ENCODE results near the gene KCNA5.
A peak's percentile ranks its signal among the peaks of the same experiment; 100 is the strongest.

DNA sequence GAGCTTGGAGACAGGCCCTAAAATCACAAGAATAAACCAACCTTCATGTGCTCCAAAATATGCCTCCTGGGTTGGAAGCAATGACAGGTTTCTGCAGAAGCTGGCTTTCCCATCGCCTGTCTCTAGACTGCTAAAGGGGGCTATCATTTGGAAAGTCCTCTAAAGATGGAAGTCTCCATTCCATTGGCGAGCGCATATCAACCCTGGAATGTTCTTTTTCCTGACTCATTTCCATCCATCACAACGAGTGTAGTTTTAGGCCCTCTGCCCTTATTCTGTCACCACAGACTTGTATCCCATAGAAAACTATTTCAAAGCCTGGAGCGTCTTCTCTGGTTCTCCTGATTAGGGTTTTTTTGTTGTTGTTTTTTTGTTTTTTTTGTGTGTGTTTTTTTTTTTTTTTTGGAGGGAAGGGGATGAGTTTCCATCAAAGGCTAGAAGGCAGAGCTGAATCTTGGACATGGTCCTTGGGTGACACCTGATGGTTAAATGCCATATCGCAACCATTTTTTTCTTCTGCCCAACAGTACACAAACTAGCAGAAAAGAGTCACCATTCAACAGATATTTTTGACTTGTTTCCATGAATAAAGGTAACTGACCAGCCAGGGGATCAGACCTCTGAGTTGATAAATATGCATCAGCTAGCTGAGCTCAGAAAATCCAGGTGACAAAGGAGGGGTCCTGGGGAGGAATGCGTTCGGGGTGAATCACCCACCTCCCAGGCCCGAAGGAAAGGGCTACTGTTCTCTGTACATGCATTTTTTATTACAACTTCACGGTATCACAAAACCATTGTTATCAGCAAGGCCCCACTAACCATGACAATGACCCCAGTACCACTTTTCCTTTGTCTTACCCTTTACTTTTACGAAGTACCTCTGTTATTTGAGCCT lies 40.5 kb downstream of the KCNA5 start:
- TF ChIP-seq, protein P1, sequence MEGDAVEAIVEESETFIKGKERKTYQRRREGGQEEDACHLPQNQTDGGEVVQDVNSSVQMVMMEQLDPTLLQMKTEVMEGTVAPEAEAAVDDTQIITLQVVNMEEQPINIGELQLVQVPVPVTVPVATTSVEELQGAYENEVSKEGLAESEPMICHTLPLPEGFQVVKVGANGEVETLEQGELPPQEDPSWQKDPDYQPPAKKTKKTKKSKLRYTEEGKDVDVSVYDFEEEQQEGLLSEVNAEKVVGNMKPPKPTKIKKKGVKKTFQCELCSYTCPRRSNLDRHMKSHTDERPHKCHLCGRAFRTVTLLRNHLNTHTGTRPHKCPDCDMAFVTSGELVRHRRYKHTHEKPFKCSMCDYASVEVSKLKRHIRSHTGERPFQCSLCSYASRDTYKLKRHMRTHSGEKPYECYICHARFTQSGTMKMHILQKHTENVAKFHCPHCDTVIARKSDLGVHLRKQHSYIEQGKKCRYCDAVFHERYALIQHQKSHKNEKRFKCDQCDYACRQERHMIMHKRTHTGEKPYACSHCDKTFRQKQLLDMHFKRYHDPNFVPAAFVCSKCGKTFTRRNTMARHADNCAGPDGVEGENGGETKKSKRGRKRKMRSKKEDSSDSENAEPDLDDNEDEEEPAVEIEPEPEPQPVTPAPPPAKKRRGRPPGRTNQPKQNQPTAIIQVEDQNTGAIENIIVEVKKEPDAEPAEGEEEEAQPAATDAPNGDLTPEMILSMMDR (IDR thresholded peaks at IDR 0.05), result peak; percentile 43 to 74 (median 63)
- no peak for TF ChIP-seq POLR2A (IDR thresholded peaks at IDR 0.05)
- TF ChIP-seq POLR2AphosphoS5 (IDR thresholded peaks at IDR 0.05), result no peak
- TF ChIP-seq EP300 (IDR thresholded peaks at IDR 0.05), result no peak
